HL-60 (cell line): ENCODE data around the gene SYTL2.
"Not testable (repeated sequence)": the region's sequence is repeated elsewhere in the genome, so short reads cannot be mapped to it uniquely, and the experiment has no call there.

Source experiments
- DNase-seq, 2 experiments: peaks; one replicate each; pipeline ENCODE4 v3.0.0-alpha.2; 2010 to 2020; ENCODE audit warnings: low read depth in 1 of 2, low spot score in 1 of 2
- H3K27ac ChIP-seq: fragments of 250-450 bp; sonication (Bioruptor Pico); replicated peaks from 2 replicates; pipeline ENCODE4 v1.5.1; 2020; ENCODE audit warnings: mild to moderate bottlenecking, moderate library complexity
- H3K27me3 ChIP-seq: fragments of 250-450 bp; sonication (Bioruptor Pico); 2 replicates; pipeline ENCODE4 v1.5.1; 2021; ENCODE audit warnings: mild to moderate bottlenecking, moderate library complexity; ENCODE audit not compliant: insufficient read depth, poor library complexity, severe bottlenecking
- H3K4me3 ChIP-seq: replicated peaks from 2 replicates; pipeline ENCODE4 v1.5.1; 2011; ENCODE audit warnings: mild to moderate bottlenecking, control low read depth, low read length; ENCODE audit not compliant: insufficient read depth
- GABPA ChIP-seq: IDR thresholded peaks from 2 replicates; pipeline ENCODE4 v1.6.1; 2012; ENCODE audit warnings: low read depth
- POLR2AphosphoS5 ChIP-seq: IDR thresholded peaks from 2 replicates; pipeline ENCODE4 v1.6.1; 2012; ENCODE audit warnings: low read depth
- REST ChIP-seq: IDR thresholded peaks from 2 replicates; pipeline ENCODE4 v1.6.1; 2012; ENCODE audit warnings: low read depth; ENCODE audit not compliant: insufficient replicate concordance
- SPI1 ChIP-seq: IDR thresholded peaks from 2 replicates; pipeline ENCODE4 v1.6.1; 2012; ENCODE audit warnings: low read depth, mild to moderate bottlenecking, borderline replicate concordance
- TF ChIP-seq, protein P1 (sequence below): IDR thresholded peaks from one replicate; pipeline ENCODE4 v1.5.1; 2011; ENCODE audit warnings: low read length, control low read depth, inconsistent platforms; ENCODE audit not compliant: insufficient read depth

Gene SYTL2

GRCh38 chr11:85672105-85672902 lies 138.6 kb downstream of the SYTL2 start:
- DNase-seq, result no peak
- Histone ChIP-seq H3K27ac (no peak overlapping the region), H3K4me3 (no peak overlapping the region), H3K27me3 (no peaks in the 10 kb centered on the region)
- TF ChIP-seq SPI1 (no peak), POLR2AphosphoS5 (no peak), REST (no peak), GABPA (no peak)
- TF ChIP-seq, protein P1, sequence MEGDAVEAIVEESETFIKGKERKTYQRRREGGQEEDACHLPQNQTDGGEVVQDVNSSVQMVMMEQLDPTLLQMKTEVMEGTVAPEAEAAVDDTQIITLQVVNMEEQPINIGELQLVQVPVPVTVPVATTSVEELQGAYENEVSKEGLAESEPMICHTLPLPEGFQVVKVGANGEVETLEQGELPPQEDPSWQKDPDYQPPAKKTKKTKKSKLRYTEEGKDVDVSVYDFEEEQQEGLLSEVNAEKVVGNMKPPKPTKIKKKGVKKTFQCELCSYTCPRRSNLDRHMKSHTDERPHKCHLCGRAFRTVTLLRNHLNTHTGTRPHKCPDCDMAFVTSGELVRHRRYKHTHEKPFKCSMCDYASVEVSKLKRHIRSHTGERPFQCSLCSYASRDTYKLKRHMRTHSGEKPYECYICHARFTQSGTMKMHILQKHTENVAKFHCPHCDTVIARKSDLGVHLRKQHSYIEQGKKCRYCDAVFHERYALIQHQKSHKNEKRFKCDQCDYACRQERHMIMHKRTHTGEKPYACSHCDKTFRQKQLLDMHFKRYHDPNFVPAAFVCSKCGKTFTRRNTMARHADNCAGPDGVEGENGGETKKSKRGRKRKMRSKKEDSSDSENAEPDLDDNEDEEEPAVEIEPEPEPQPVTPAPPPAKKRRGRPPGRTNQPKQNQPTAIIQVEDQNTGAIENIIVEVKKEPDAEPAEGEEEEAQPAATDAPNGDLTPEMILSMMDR, result no peak

DNA sequence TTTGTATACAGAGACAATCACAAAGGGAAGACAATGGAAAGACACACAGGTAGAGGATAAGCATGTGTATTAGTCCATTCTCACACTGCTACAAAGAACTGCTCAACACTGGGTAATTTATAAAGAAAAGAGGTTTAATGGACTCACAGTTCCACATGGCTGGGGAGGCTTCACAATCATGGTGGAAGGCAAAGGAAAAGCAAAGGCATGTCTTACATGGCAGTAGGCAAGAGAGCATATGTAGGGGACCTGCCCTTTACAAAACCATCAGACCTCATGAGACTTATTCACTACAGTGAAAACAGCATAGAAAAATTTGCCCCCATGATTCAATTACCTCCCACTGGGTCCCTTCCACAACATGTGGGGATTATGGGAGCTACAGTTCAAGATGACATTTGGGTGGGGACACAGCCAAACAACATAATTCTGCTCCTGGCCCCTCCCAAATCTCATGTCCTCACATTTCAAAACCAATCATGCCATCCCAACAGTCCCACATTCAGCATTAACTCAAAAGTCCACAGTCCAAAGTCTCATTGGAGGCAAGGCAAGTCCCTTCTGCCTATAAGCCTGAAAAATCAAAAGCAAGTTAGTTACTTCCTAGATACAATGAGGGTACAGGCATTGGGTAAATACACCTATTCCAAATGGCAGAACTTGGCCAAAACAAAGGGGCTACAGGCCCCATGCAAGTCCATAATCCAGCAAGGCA lies 139.8 kb downstream of the SYTL2 start:
- not testable (repeated sequence) for DNase-seq

GRCh38 chr11:85668157-85668556 lies 142.8 kb downstream of the SYTL2 start:
- DNase-seq, result no peak
- Histone ChIP-seq H3K27ac (no peak overlapping the region), H3K27me3 (no peaks in the 10 kb centered on the region), H3K4me3 (no peak overlapping the region)
- no peak for TF ChIP-seq REST
- TF ChIP-seq, protein P1, result no peak
- no peak for TF ChIP-seq POLR2AphosphoS5
- no peak for TF ChIP-seq GABPA
- no peak for TF ChIP-seq SPI1

More for the DNA sequence above, 139.8 kb downstream of the SYTL2 start:
- H3K27ac ChIP-seq, H3K4me3 ChIP-seq, H3K27me3 ChIP-seq: not testable (repeated sequence)

DNA sequence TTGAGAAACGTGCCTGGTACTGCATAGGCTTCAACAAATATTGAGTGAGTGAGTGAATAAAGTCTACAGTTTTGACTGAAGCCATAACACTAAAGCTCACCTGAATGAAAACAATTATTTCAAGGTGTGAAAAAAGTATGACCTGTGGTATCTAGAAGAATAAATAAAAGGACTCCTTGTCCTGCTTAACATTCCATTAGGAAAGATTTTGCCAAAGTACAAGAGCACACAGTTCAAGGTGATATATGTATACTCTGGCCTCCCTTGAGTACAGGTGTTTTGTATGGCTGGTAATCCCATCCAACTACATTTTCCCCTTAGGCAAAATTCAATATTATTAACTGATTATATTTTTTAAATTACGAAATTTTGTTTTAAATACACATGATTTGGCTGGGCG lies 144.3 kb downstream of the SYTL2 start:
- TF ChIP-seq, protein P1, result no peak
- no peak for TF ChIP-seq POLR2AphosphoS5
- TF ChIP-seq SPI1, result no peak
- no peak for TF ChIP-seq GABPA
- no peak for TF ChIP-seq REST
- no peak overlapping the region for H3K4me3 ChIP-seq
- DNase-seq, result no peak
- H3K27ac ChIP-seq, result no peak overlapping the region
- no peaks in the 10 kb centered on the region for H3K27me3 ChIP-seq
